ENCODE data around the gene ABCA13.

ABCA13 gene

DNA sequence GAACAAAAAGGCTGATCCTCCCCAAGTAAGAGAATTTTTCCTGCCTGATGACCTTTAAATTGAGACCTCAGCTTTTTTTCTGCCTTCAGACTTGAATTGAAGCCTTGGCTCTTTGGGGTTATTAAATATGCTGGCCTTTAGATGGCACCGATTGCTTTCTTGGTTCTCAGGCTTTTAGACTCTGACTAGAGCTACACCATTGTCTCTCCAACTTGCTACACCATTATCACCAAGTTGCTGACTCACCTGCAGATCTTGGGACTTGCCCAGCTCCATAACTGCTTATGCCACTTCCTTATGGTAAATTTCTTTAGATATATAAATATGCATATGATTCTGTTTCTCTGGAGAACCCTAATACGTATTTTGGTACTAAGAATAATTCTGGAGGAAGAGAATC, 3.1 kb upstream of the ABCA13 start:
- no peak overlapping the region for H3K4me3 ChIP-seq (ENCODE audit: low read depth, low read length)
- TF ChIP-seq MAX (IDR thresholded peaks at IDR 0.05; ENCODE audit: low read depth, low read length) (no peak), MYC (IDR thresholded peaks at IDR 0.05; ENCODE audit: low read depth, low read length) (no peak), CTCF (IDR thresholded peaks at IDR 0.05; ENCODE audit: low read depth, low read length) (peak; percentile 16)
- peak; percentile 46 for DNase-seq (ENCODE audit: low read depth)

DNA sequence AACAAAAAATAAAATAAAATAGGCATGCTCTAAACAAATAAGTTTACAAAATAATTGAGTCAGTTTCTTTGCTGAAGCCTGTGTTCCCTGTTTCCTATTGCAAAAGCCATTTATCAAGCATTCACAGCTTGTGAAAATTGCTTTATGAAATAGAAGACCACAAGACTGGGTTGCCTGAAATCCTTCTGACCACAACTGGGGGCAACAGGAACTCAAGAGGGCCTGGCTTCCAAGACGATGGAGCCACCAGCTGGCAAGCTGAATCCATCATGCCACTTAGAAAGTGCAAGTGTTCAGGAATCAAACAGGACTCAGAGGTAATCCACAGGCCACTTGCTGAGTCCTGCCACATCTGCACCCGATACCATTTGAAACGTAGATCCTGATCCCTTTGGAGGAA, 752 bp upstream of the ABCA13 start:
- DNase-seq (ENCODE audit: low read depth) = peak; percentile 84
- no peak overlapping the region for H3K4me3 ChIP-seq (ENCODE audit: low read depth, low read length)
- no peak for TF ChIP-seq CTCF (IDR thresholded peaks at IDR 0.05; ENCODE audit: low read depth, low read length)
- TF ChIP-seq MYC (IDR thresholded peaks at IDR 0.05; ENCODE audit: low read depth, low read length) = no peak
- TF ChIP-seq POLR2A (IDR thresholded peaks at IDR 0.05; ENCODE audit: extremely low read depth, insufficient read length) = no peak
- TF ChIP-seq MAX (IDR thresholded peaks at IDR 0.05; ENCODE audit: low read depth, low read length) = no peak

DNA sequence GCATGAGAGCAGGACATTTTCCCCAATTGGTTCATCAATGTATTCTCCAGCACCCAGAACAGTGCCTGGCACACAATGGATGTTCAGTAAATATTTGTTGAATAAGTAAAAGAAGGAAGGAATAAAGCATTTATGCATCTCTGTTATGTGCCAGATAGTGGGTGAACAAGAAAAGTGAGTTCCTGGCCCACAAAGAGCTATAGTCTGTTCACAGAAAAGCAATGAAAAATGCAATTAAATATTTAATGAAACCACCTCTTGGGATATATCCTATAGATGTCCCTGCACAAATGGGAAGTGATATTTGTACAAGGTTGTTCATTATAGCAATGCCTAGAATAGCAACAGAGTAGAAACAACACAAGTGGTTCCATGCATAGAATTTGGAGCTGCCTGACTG, 2.1 kb downstream of the ABCA13 start:
- TF ChIP-seq CTCF (IDR thresholded peaks at IDR 0.05; ENCODE audit: low read depth, low read length) (no peak), POLR2A (IDR thresholded peaks at IDR 0.05; ENCODE audit: extremely low read depth, insufficient read length) (no peak)
- H3K4me3 ChIP-seq (ENCODE audit: low read depth, low read length) = no peak overlapping the region
- no peak for DNase-seq (ENCODE audit: low read depth)

- DNase-seq (ENCODE audit: low read depth) = no peak
- H3K4me3 ChIP-seq (ENCODE audit: low read depth, low read length) = no peak overlapping the region
- TF ChIP-seq MAX (IDR thresholded peaks at IDR 0.05; ENCODE audit: low read depth, low read length) = no peak
- no peak for TF ChIP-seq MYC (IDR thresholded peaks at IDR 0.05; ENCODE audit: low read depth, low read length)
- no peak for TF ChIP-seq POLR2A (IDR thresholded peaks at IDR 0.05; ENCODE audit: extremely low read depth, insufficient read length)
- TF ChIP-seq CTCF (IDR thresholded peaks at IDR 0.05; ENCODE audit: low read depth, low read length) = no peak
Measured at GRCh38 chr7:48173756-48174382, 2.6 kb downstream of the ABCA13 start.

DNA sequence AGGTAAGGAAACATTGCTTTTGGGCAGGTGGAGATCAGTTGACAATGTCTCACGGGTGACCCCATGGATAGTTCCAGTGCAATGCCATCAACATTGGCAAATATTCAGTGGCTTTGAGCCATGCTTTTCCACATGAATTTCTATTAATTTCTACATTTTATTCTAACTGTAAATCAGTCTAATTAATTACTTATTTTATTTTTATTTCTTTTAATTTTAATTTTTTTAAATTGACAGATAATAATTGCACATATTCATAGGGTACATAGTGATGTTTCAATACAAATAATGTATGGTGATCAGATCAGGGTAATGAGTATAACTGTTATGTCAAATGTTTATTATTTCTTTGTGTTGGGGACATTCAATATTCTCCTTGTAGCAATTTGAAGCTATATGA, 3.8 kb downstream of the ABCA13 start:
- DNase-seq (ENCODE audit: low read depth) = no peak

More for the DNA sequence above, 3.8 kb downstream of the ABCA13 start:
- no peak overlapping the region for H3K4me3 ChIP-seq (ENCODE audit: low read depth, low read length)
- TF ChIP-seq CTCF (IDR thresholded peaks at IDR 0.05; ENCODE audit: low read depth, low read length) (no peak), MYC (IDR thresholded peaks at IDR 0.05; ENCODE audit: low read depth, low read length) (no peak), MAX (IDR thresholded peaks at IDR 0.05; ENCODE audit: low read depth, low read length) (no peak), POLR2A (IDR thresholded peaks at IDR 0.05; ENCODE audit: extremely low read depth, insufficient read length) (no peak)

All from NB4 (cell line).